ENCODE measurements around the gene DCAKD.

Gene DCAKD

GRCh38 chr17:45029758-45030423, 21.5 kb downstream of the DCAKD start:
- no peak for DNase-seq

GRCh38 chr17:45029096-45029495, 22.3 kb downstream of the DCAKD start:
- DNase-seq: no peak

- DNase-seq: no peak
Observed at GRCh38 chr17:45022655-45023339, 28.6 kb downstream of the DCAKD start.

GRCh38 chr17:45022288-45022648, 29.2 kb downstream of the DCAKD start:
- DNase-seq: no peak

- DNase-seq: peak; percentile 90
Observed at GRCh38 chr17:45021607-45022287, 29.7 kb downstream of the DCAKD start.

GRCh38 chr17:45020354-45021138, 30.9 kb downstream of the DCAKD start:
- DNase-seq: peak; percentile 60

- DNase-seq: peak; percentile 73
Observed at GRCh38 chr17:45018848-45019711, 32.4 kb downstream of the DCAKD start.

- DNase-seq: peak; percentile 66
Observed at GRCh38 chr17:45018514-45018847, 33.0 kb downstream of the DCAKD start.

DNA sequence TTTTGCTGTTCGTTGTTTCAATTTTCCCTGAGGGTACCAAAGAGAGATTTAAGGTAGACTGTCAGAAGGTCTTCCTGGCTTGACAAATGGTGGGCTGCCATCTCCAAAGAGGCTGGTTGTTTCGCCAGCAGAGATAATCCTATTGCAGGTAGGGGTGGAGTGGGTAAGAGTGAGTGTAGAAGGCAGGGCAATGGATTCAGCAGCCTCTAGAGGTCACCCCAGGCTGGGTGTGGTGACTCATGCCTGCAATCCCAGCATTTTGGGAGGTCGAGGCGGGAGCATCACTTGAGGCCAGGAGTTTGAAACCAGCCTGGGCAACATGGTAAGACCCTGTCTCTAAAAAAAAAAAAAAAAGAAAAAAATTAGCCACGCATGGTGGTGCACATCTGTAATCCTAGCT, 34.6 kb downstream of the DCAKD start:
- no peak for DNase-seq

DNA sequence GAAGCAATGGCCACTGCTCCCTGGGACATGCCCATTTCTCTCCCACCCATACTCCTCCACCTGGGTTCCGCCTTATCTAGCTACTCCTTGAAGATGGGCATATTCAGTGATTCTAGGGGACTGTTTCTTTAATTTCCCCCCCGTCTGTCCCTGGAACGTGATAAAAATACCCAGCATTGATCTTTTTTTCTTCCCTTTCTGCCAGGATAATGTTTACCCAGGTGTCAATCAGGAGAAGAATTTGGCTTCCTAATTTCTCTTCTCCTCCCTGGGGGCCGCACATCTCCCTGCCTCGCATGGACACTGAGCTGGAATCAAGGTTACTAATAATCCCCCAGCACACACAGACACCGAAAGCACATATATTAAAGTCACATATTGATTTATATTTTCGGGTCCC, 35.2 kb downstream of the DCAKD start:
- DNase-seq: no peak

GRCh38 chr17:45013021-45013997, 38.1 kb downstream of the DCAKD start:
- no peak for DNase-seq

DNA sequence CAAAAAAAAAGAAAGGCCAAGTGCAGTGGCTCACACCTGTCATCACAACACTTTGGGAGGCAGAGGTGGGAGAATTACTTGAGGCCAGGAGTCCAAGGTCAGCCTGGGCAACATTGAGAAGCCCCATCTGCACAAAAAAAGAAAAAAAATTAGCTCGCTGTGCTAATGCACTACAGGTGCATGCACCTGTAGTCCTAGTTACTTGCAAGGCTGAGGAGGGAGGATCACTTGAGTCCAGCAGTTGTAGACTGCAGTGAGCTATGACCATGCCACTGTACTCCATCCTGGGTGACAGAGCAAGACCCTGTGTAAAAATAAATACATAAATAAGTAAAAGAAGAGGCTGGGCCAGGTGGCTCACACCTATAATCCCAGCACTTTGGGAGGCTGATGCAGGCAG, 39.7 kb downstream of the DCAKD start:
- DNase-seq: no peak

DNA sequence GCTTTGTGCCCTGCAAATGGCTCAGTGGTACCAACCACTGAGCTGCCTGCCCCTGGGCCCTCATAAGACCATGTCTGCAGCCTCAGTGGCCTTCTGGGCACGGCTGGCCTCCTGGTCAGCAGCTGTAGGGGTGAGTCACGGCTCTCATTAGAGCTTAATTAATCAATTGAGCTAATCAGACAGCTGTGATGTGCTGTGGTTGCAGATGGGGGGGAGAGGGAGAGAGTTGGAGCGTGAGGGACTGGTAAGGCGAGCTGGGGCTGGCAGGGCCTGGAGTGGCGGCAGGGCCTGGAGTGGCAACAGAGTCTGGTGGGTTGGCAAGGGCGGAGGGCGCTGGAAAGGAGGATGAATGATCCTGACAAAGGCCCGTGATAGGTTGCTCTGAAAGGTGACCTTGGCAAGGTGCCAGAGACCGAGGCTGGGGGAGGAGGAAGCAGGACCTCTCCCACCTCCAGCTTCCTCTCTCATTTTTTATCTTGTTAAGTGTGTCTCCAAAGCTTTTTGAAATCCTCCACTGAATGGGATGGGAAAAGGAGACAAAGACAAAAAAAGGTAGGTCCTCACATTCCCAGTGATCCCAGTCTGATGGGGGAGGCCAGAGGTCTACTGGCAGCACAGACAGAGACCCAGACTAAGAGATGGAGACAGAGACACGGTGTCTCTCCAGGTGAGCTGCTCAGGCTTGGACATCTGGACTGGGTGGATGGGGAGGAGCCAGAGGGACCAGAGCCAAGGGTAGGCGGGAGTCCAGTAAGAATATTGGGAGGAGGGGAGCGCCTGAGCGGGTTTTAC, 41.6 kb downstream of the DCAKD start:
- DNase-seq: no peak

- DNase-seq: no peak
Observed at GRCh38 chr17:45008216-45008615, 43.2 kb downstream of the DCAKD start.

DNA sequence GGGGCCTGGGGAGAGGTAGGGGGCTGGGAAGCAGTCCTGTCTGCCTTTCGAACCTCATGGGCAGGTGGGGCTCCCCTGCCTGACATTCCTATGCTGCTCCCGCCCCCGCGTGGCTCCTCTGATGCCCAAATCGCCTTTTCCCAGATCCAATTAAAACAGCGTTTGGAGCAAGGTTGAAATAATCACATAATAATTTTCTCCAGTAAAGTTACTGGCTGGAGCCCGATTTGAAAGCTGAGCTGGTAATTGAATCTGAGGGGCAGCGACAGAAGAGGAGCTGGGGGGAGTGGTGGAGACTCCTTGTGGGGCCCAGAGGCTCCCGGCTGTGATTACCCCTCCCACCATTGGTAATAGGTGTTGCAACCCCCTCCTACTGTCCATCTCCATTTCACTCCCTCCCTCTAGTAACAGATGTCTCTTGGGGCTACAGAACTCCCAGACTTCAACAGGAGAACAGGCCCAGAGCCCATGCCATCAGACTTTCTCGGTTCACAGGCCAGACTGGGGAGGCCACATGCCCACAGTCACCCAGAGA, 44.4 kb downstream of the DCAKD start:
- no peak for DNase-seq

- no peak for DNase-seq
Observed at GRCh38 chr17:45005700-45006099, 45.7 kb downstream of the DCAKD start.

DNA sequence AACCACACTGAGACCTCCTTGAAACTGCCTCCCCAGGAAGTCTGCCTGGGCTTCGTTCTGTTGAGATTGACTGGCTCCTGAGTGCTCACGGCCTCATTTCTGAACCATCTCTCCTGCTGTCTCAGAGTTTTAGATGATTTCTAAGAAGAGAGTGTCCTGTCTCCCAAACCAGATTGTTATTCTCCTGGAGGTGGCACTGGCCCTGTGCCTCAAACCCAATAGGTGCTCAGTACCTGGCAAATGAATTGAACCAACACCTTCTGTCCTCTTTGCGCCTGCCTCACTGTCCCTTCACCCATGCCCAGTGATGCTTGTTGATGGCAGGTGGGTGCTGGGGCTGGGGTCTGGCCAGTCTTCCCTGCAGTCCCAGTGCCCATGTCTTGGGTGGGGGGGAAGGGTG, 47.0 kb downstream of the DCAKD start:
- no peak for DNase-seq

DNA sequence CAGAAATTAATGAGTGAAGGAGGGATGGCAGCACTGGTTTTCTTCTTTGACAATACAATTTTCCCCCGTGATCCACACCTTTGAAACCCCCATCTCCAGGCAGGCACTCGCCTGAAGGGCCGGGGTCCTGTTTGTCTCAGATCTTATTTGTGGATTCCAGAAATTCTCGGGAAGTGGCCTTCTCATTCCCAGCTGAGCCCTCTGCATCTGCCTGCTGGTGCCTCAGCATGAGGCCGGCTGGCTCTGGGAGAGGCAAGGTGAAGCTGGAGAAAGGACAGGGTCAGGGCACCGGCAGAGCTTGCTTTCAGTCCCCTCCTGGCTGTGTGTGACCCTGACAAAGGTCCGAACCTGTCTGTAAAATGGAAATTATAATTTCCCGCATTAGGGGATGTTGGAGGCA, 47.6 kb downstream of the DCAKD start:
- no peak for DNase-seq

DNA sequence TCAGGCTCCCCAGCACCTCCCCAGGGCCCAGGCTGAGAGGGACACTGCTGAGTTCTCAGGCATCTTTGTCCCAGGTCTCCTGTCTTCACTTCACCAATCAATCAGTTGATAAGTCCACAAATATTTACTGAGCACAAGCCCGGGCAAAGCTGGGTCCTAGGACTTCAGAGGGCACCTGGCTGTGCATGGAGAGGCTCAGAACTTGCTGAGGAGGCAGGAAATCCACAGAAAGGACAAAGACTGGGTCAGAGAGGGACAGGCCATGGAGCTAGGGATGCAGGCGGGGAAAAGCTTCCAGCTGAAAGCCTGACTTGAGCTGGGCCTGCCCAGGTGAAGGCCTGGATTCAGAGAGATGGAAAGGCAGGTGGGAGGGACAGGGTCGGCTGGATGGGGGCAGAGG, 50.1 kb downstream of the DCAKD start:
- no peak for DNase-seq

DNA sequence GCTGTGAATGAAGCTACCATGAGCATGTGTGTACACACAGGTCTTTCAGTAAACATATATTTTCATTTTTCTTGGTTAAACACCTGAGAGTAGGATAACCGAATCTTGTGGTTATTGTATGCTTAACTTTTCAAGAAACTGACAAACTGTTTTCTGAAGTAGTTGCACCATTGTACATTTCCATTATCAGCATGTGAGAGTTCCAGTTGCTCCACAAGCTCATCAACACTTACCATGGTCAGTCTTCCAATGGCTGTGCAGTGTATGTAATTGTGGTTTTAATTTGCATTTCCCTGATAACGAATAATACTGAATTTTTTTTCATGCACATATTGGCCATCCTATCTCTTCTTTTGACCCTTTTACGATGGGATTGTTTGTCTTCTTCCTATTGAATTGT, 52.0 kb downstream of the DCAKD start:
- DNase-seq: no peak
